HG02763 (cell line): ENCODE measurements around the gene TRNAU1AP.
"Not testable (repeated sequence)": the region's sequence is repeated elsewhere in the genome, so short reads cannot be mapped to it uniquely, and the experiment has no call there.

Source experiments
- ATAC-seq: cut with Tn5 transposase; IDR thresholded peaks from one replicate; pipeline ENCODE4 v1.9.1; 2021; ENCODE audit warnings: mild to moderate bottlenecking, moderate library complexity; ENCODE audit not compliant: unreplicated experiment

The TRNAU1AP gene

DNA sequence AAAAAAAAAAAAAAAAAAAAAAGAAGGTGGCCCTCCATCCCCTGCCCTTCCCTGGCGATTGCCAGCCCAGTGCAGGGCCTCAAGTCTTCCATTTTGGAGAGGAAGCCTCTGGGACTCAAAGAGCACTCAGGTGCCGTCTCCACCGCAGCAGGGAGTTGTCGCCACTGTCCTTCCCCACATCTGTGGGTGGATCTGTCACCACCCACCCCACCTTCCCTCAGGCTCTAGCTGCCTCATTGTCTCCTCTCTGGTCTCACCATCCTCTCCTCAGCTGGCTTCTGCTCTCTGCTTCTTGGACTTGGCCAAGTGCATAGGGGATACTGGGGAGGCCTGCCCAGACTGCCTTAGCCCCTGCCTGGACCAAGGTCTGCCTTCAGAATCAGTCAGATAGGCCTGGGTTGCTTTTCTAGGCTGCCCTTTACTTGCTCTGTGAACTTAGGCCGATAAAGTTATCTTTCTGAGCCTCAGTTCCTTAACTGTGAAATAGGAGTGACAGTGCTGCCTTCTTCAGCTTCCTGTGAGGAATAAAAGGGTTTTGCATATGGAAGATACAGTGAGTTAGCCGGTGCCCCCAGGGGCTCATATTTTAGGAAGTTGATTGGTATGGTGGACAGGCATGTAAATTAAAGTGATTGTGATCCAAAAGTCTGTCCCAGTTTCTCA lies 31.3 kb upstream of the TRNAU1AP start:
- no peak for ATAC-seq

DNA sequence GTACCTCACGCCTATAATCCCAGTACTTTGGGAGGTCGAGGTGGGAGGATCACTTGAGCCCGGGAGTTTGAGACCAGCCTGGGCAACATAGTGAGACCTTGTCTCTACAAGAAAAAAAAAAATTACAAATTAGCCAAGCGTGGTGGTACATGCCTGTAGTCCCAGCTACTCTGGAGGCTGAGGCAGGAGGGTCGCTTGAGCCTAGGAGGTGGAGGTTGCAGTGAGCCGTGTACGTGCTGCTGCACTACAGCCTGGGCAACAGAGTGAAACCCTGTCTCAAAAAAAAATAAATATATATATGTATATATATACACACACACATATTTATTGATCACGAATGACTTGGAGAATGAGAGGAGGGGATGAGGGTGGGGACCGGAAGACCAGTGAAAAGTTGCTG lies 30.3 kb upstream of the TRNAU1AP start:
- ATAC-seq = not testable (repeated sequence)

DNA sequence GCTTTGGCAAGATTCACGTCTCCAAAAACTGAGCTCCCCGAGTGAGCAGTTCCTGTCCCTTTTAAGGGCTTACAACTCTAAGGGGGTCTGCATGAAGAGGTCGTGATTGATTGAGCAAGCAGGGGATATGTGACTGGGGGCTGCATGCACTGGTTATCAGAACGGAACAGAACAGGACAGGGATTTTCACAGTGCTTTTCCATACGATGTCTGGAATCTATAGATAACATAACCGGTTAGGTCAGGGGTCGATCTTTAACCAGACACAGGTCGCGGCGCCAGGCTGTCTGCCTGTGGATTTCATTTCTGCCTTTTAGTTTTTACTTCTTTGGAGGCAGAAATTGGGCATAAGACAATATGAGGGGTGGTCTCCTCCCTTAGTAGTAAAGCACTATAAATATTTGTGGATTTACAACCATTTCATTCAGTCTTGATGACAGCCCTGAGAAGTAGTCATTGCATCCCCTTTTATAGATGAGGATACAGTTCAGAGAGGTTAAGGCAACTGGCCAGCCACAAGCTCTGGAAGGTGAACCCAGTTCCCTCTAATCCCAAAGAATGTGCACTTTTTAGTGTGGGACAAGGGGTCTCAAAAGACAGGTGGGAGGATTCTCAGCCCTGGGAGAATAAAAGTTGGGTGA lies 27.8 kb upstream of the TRNAU1AP start:
- ATAC-seq = not testable (repeated sequence)

DNA sequence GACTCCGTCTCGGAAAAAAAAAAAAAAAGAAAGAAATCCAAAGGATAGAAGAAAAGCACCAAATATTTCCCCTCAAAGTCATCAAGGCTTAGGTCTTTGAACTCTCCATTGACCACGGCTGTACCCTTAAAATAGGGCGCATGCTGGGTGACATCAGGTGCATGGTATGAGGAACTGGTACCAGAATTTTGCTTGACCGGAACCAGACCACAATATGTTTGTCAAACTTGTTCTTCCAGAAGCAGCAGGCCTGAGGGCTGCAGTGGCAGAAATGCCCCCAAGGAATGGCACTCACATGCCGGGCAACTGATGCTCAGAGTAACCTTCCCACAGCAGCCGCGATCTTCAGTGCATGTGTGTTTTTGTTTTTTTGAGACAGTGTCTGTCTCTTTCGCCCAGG lies 26.0 kb upstream of the TRNAU1AP start:
- ATAC-seq = no peak

DNA sequence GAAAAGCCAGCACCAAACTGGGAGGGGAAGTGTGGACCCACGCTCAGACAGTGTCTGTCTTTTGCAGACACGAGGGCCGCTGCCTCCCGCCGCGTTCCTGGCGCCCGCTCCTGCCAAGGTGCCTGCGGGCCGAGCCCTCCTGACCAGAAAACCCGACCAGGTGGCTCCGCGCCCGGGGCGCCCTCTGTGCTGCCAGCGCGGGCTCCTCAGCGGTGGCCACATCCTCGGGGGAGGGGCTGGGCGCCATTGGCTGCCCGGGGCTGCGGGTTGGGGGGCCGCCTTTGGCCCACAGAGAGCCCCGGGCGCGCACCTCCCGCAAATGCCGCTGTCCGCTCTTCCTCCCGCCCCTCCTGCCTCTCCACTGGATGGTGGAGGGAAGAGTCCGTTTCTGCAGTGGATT lies 22.4 kb upstream of the TRNAU1AP start:
- ATAC-seq = no peak

DNA sequence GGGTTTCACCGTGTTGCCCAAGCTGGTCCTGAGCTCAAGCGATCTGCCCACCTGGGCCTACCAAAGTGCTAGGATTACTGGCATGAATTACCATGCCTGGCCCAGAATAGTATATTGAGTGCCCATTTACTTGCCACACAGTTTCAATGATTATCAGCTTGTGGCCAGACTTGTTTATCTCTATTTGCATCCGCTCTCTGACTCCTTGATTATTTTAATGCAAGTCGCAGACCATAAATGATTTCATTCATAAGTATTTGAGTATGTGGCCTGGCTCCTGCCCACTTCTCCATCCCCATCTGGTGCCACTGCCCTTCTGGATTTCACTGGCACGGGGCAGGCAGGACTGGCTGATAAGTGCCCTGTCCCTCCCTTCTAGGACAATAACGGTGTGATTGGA lies 18.2 kb upstream of the TRNAU1AP start:
- ATAC-seq = no peak

DNA sequence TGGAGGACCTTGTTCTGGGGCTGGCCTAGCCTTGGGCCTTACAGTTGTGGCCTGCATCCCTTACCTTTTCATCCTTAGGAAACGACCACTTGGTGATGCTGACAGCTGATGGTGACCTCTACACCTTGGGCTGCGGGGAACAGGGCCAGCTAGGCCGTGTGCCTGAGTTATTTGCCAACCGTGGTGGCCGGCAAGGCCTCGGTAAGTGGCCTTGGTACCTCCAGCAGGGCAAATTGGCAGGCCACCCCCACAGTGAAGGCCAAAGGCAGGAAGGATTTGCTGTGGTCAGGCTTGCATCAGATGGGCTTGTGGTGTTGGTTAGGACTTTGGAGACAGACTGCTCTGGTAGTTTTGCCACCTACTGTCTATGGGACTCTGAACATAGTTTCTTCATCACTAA lies 17.7 kb upstream of the TRNAU1AP start:
- ATAC-seq = no peak

DNA sequence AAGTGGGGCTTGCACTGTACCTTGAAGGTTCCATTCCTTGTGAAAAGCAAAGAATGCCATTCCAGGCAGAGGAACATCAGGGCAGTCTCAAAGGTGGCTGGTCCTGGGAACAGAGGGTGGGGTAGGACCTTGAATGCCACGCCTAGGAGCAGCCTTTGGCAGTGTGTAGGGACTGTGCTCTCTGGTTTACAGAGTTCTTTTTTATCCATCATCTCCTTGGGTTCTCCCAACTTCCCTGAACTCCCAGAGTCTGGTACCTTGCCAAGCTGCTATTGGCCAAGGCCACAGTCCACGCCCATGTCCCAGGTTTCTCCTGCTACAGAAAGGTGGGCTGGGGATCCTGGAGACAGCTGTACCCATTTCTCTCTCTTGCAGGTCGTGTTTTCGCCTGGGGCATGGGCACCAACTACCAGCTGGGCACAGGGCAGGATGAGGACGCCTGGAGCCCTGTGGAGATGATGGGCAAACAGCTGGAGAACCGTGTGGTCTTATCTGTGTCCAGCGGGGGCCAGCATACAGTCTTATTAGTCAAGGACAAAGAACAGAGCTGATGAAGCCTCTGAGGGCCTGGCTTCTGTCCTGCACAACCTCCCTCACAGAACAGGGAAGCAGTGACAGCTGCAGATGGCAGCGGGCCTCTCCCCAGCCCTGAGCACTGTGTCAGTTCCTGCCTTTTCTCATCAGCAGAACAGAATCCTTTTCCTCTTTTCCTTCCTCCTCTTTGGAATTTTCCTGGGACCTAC lies 15.3 kb upstream of the TRNAU1AP start:
- ATAC-seq = no peak

DNA sequence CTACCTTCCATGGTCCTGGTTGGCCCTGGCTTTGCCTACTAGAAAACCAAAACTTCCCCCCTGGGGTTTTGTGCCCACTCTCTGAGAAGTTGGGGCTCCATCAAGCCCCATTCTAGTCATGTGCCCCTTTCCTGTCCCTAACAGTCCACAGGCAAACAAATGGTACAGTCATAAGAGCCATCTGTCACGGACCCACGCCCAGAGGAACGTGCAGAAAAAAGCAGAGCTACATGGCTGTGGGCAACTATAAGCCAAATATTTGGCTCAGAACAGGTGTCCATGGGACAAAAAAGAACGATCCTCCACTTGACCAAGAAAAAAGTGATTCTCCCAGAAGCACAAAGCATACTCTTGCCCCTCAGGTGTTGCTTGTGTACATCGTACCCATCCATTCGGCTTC lies 14.6 kb upstream of the TRNAU1AP start:
- no peak for ATAC-seq

DNA sequence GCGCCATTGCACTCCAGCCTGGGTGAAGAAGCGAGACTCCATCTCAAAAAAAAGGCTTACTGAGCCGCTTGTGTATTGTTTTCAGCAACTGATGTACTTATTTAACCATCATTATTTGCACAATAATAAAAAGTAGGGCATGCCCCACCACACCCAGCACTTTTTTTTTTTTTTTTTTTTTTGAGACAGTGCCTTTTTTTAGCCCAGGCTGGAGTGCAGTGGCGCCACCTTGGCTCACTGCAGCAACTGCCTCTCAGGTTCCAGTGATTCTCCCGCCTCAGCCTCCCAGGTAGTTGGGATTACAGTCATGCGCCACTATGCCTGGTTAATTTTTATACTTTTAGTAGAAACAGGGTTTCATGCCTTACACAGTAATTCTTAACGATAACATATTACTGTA lies 12.2 kb upstream of the TRNAU1AP start:
- no peak for ATAC-seq

DNA sequence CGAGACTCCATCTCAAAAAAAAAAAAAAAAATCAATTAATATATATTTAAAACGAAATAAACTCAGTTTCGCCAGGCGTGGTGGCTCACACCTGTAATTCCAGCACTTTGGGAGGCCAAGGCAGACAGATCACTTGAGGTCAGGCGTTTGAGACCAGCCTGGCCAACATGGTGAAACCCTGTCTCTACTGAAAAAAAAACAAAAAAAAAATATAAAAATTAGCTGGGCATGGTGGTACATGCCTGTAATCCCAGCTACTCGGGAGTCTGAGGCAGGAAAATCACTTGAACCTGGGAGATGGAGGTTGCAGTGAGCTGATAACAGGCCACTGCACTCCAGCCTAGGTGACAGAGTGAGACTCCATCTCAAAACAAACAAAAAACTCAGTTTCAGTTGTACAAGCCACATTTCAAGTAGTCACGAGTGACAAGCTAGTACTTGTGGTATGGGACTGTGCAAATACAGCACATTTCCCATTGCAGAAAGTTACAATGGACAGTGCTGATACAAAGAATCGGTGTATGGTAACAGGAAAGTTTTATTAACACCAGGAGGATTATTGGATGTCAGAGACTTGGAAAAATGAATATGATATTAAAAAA lies 11.4 kb upstream of the TRNAU1AP start:
- not testable (repeated sequence) for ATAC-seq

DNA sequence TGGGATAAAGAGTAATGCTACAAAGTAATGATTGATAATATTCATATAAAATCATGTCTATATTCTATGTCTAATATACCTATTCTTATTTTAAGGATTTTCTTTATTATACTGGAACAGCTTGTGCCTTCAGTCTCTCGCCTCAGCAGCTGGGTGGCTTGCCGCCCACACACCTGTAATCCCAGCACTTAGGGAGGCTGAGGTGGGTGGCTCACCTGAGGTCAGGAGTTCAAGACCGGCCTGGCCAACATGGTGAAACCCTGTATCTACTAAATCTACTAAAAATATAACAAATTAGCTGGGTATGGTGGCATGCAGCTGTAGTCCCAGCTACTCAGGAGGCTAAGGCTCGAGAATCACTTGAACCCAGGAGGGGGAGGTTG lies 7.6 kb upstream of the TRNAU1AP start:
- ATAC-seq = no peak

DNA sequence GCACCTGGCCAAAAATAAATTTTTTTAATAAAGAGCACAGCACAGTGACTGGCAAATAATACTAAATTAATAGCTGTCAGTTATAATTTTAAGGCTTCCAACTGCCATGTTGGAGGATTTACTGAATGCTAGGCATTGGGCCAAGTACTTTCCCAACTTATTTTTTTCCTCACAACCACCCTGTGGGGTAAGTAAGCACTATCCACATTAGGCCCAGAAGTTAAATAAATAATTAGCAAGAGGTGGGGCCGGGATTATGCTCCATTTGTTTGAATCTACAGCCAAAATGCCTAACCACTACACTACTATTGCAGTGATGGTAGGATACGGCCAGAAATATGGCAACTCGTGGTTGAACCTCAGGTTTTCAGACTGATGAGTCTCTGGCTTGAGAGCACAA lies 4.6 kb upstream of the TRNAU1AP start:
- no peak for ATAC-seq

DNA sequence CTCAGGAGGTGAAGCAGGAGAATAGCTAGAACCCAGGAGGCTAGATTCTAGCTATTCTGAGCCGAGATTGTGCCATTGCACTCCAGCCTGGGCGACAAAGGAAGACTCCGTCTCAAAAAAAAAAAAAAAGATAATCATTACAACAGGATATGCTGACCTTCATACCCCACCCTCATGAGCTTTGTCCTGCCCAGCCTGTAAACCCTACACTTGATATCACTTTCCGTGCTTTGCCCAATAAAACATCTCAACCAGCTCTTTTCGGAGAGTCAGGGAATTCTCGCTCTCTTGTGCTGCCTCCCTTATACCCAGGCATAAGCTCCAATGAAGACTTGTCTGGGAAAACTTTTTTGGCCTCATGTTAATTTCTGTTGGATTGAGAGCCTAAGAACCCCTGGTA lies 1.5 kb upstream of the TRNAU1AP start:
- no peak for ATAC-seq

DNA sequence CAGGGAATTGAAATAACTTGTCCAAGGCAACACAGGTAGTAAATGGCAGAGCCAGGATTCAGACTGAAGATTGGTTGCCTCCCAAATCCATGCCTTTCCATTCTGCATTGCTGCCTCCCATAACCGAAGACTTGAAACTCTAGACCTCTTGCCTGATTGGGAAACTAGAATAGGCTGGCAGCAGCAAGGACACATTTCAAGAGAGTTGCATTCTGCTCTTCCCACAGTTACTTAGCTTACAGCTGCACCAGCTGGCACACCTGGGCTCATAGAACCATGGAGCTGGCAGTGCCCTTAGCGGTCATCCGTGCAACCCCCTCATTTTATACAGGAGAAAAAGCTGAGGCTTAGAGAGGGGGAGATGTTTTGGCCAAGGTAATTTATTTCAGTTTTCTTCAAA lies 8.0 kb downstream of the TRNAU1AP start:
- ATAC-seq = no peak

DNA sequence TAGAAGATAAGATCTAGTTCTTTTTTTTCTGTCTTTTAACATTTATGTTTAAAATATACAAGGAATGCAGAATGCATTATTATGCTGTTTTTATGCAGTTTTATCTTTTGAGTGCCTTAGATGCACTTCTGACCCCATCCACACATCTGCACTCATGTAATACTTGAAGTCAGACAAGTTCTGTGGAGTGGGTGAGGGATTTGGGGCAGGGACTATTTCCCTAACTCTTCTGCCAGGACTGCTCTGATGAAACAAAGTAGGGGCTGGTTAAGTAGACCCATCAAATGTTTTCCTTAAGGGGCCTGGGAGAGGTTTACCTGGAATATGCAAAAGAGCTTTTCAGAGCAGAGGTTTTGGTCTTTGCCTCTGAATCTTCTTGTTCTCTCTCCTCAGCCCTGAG lies 11.4 kb downstream of the TRNAU1AP start:
- ATAC-seq = no peak

DNA sequence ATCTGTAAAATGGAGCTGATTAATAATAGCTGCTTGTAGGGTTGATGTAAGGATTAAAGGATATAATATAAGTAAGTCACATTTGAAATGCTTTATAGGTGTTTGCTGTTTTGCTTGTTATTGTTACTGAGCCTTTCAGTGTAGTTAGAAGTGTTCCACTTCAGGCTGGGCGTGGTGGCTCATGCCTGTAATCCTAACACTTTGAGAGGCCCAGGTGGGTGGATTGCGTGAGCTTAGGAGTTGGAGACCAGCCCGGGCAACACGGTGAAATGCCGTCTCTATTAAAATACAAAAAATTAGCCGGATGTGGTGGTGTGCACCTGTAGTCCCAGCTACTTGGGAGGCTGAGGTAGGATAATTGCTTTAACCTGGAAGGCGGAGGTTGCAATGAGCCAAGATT lies 12.2 kb downstream of the TRNAU1AP start:
- ATAC-seq = no peak

DNA sequence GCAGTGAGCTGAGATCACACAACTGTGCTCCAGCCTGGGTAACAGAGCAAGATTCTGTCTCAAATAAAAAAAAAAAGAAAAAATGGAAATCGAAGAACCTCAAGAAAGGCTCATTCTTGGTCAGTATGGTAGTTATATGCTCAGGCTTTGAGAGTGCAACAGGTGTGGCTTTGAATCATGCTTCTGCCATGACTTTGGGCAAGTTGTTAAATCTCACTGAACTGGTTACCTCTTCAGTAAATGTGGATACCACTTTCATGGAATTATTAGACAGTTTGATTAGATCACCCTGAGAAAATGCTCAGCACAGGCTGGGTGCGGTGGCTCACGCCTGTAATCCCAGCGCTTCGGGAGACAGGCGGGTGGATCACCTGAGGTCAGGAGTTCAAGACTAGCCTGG lies 12.8 kb downstream of the TRNAU1AP start:
- ATAC-seq = no peak

DNA sequence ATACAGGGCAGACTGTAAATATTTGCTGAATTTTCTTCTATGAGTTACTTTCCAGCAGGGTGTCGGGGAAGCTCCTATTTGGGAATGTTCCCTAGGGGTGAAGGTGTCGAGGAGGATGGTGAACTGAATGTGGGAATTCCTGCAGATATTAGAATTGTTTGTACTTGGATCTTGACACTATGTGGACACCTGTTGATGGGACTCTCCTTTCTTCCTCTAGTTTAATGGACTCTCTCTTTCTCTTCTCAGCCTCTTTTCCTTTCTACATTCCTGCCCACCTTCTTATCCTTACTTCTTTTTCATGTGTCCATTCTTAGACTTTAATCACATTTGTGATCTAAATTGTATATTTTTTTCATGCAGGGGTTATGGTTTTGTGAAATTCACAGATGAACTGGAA lies 14.0 kb downstream of the TRNAU1AP start:
- ATAC-seq = no peak

DNA sequence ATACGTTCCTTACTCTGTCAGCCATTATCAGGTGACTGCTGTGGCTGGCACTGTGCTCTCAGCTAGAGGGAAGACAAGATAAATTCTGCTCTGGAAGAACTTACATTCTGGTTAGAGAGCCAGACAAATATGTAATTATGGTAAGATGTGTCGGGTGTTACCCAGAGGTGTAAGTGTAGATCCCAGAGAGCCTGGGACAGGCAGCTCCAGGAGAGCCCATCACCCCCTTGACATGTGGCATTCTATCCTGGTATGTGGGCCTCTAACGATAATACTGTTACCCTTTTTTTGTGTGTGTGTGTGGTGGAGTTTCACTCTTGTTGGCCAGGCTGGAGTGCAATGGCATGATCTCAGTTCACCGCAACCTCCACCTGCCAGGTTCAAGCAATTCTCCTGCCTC lies 19.0 kb downstream of the TRNAU1AP start:
- no peak for ATAC-seq

DNA sequence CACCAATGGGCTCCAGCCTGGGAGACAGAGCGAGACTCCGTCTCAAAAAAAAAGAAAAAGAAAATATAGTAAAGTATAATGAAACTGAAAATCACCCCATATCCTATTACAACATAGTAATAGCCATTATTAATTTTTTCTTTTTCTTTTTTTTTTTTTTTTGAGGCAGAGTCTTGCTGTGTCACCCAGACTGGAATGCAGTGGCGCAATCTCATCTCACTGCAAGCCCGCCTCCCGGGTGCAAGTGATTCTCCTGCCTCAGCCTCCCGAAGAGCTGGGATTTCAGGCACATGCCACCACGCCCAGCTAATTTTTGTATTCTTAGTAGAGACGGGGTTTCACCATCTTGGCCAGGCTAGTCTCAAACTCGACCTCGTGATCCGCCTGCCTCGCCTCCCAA lies 20.0 kb downstream of the TRNAU1AP start:
- not testable (repeated sequence) for ATAC-seq

DNA sequence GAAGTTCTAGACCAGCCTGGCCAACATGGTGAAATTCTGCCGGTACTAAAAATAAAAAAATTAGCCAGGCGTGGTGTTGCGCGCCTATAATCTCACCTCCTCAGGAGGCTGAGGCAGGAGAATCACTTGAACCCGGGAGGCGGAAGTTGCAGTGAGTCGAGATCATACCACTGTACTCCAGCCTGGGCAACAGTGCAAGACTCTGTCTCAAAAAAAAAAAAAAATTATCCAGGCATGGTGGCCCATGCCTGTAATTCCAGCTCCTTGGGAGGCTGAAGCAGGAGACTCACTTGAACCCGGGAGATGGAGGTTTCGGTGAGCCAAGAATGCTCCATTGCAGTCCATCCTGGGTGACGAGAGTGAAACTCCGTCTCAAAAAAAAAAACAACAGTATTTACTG lies 20.7 kb downstream of the TRNAU1AP start:
- ATAC-seq = no peak
